ENCODE data around the gene WSCD2.

Gene WSCD2

GRCh38 chr12:108128221-108129016, 669 bp upstream of the WSCD2 start:
- H3K4me1 Mint-ChIP-seq = no peaks in the 10 kb centered on the region
- H3K9me3 Mint-ChIP-seq = no peaks in the 10 kb centered on the region
- CTCF ChIA-PET = no interaction called here
- no peak overlapping the region for H3K27ac Mint-ChIP-seq
- H3K27me3 Mint-ChIP-seq = peaks cover 56% of the 10 kb centered on the region
- no peak overlapping the region for H3K4me3 Mint-ChIP-seq
- no peak for DNase-seq
- H3K36me3 Mint-ChIP-seq = no peaks in the 10 kb centered on the region

GRCh38 chr12:108131035-108131434, 1.9 kb downstream of the WSCD2 start:
- CTCF ChIA-PET = no interaction called here
- Mint-ChIP-seq H3K4me3 (no peak overlapping the region), H3K27me3 (peaks cover 56% of the 10 kb centered on the region), H3K4me1 (no peaks in the 10 kb centered on the region), H3K27ac (no peak overlapping the region), H3K9me3 (no peaks in the 10 kb centered on the region), H3K36me3 (no peaks in the 10 kb centered on the region)
- no peak for DNase-seq

- H3K27me3 Mint-ChIP-seq = peaks cover 54% of the 10 kb centered on the region
- H3K9me3 Mint-ChIP-seq = no peaks in the 10 kb centered on the region
- CTCF ChIA-PET = no interaction called here
- no peak overlapping the region for H3K27ac Mint-ChIP-seq
- H3K36me3 Mint-ChIP-seq = no peaks in the 10 kb centered on the region
- no peak for DNase-seq
- no peak overlapping the region for H3K4me3 Mint-ChIP-seq
- H3K4me1 Mint-ChIP-seq = no peaks in the 10 kb centered on the region
These were observed 2.6 kb downstream of the WSCD2 start for GRCh38 chr12:108131657-108132126.

- Mint-ChIP-seq H3K4me3 (no peak overlapping the region), H3K27me3 (peaks cover 40% of the 10 kb centered on the region), H3K36me3 (no peaks in the 10 kb centered on the region), H3K27ac (no peak overlapping the region), H3K9me3 (no peaks in the 10 kb centered on the region), H3K4me1 (no peaks in the 10 kb centered on the region)
- no peak for DNase-seq
- CTCF ChIA-PET = no interaction called here
These were observed 4.4 kb downstream of the WSCD2 start for GRCh38 chr12:108133482-108133881.

GRCh38 chr12:108134744-108135143, 5.7 kb downstream of the WSCD2 start:
- H3K9me3 Mint-ChIP-seq = no peaks in the 10 kb centered on the region
- H3K36me3 Mint-ChIP-seq = no peaks in the 10 kb centered on the region
- no peak overlapping the region for H3K4me3 Mint-ChIP-seq
- no peak for DNase-seq
- CTCF ChIA-PET = no interaction called here
- H3K4me1 Mint-ChIP-seq = no peaks in the 10 kb centered on the region
- no peak overlapping the region for H3K27ac Mint-ChIP-seq
- H3K27me3 Mint-ChIP-seq = peaks cover 28% of the 10 kb centered on the region

- no peaks in the 10 kb centered on the region for H3K9me3 Mint-ChIP-seq
- H3K4me3 Mint-ChIP-seq = no peak overlapping the region
- peaks cover 19% of the 10 kb centered on the region for H3K27me3 Mint-ChIP-seq
- CTCF ChIA-PET = no interaction called here
- H3K36me3 Mint-ChIP-seq = no peaks in the 10 kb centered on the region
- DNase-seq = no peak
- no peak overlapping the region for H3K27ac Mint-ChIP-seq
- H3K4me1 Mint-ChIP-seq = no peaks in the 10 kb centered on the region
These were observed 6.5 kb downstream of the WSCD2 start for GRCh38 chr12:108135627-108136026.

- Mint-ChIP-seq H3K27ac (no peak overlapping the region), H3K9me3 (no peaks in the 10 kb centered on the region), H3K4me3 (no peak overlapping the region), H3K4me1 (no peaks in the 10 kb centered on the region), H3K36me3 (no peaks in the 10 kb centered on the region), H3K27me3 (peaks cover 8% of the 10 kb centered on the region)
- no peak for DNase-seq
- CTCF ChIA-PET = no interaction called here
These were observed 7.6 kb downstream of the WSCD2 start for GRCh38 chr12:108136697-108137096.

- H3K27me3 Mint-ChIP-seq = peaks cover 7% of the 10 kb centered on the region
- H3K27ac Mint-ChIP-seq = no peak overlapping the region
- H3K4me1 Mint-ChIP-seq = no peaks in the 10 kb centered on the region
- no peak overlapping the region for H3K4me3 Mint-ChIP-seq
- DNase-seq = no peak
- CTCF ChIA-PET = no interaction called here
- H3K36me3 Mint-ChIP-seq = no peaks in the 10 kb centered on the region
- H3K9me3 Mint-ChIP-seq = no peaks in the 10 kb centered on the region
These were observed 10.4 kb downstream of the WSCD2 start for GRCh38 chr12:108139454-108139853.

GRCh38 chr12:108140501-108140900, 11.4 kb downstream of the WSCD2 start:
- H3K36me3 Mint-ChIP-seq = no peaks in the 10 kb centered on the region
- H3K9me3 Mint-ChIP-seq = no peaks in the 10 kb centered on the region
- no peak overlapping the region for H3K27ac Mint-ChIP-seq
- CTCF ChIA-PET = no interaction called here
- no peak for DNase-seq
- H3K4me1 Mint-ChIP-seq = no peaks in the 10 kb centered on the region
- H3K4me3 Mint-ChIP-seq = no peak overlapping the region
- peaks cover 7% of the 10 kb centered on the region for H3K27me3 Mint-ChIP-seq

GRCh38 chr12:108141600-108142130, 12.6 kb downstream of the WSCD2 start:
- no peaks in the 10 kb centered on the region for H3K9me3 Mint-ChIP-seq
- no peak for DNase-seq
- H3K27ac Mint-ChIP-seq = no peak overlapping the region
- no peak overlapping the region for H3K4me3 Mint-ChIP-seq
- no peaks in the 10 kb centered on the region for H3K4me1 Mint-ChIP-seq
- CTCF ChIA-PET = interaction anchor here (0.8 kb wide), 1 partner anchor 13 kb away, joined by 3 read pairs; no protein-coding TSS in a partner anchor
- H3K27me3 Mint-ChIP-seq = peaks cover 4% of the 10 kb centered on the region
- H3K36me3 Mint-ChIP-seq = no peaks in the 10 kb centered on the region

- CTCF ChIA-PET = no interaction called here
- H3K27ac Mint-ChIP-seq = no peak overlapping the region
These were observed 14.1 kb downstream of the WSCD2 start for GRCh38 chr12:108143144-108143543.

GRCh38 chr12:108144080-108144479, 15.0 kb downstream of the WSCD2 start:
- Mint-ChIP-seq H3K36me3 (no peaks in the 10 kb centered on the region), H3K9me3 (no peaks in the 10 kb centered on the region), H3K4me3 (no peak overlapping the region), H3K27me3 (peaks cover 7% of the 10 kb centered on the region), H3K4me1 (no peaks in the 10 kb centered on the region), H3K27ac (no peak overlapping the region)
- no peak for DNase-seq
- CTCF ChIA-PET = no interaction called here

More at GRCh38 chr12:108143144-108143543, 14.1 kb downstream of the WSCD2 start:
- Mint-ChIP-seq H3K4me1 (no peaks in the 10 kb centered on the region), H3K36me3 (no peaks in the 10 kb centered on the region), H3K27me3 (peaks cover 7% of the 10 kb centered on the region), H3K9me3 (no peaks in the 10 kb centered on the region), H3K4me3 (no peak overlapping the region)
- no peak for DNase-seq

GRCh38 chr12:108145011-108145410, 15.9 kb downstream of the WSCD2 start:
- H3K9me3 Mint-ChIP-seq = no peaks in the 10 kb centered on the region
- no peaks in the 10 kb centered on the region for H3K36me3 Mint-ChIP-seq
- no peak overlapping the region for H3K4me3 Mint-ChIP-seq
- DNase-seq = no peak
- no peak overlapping the region for H3K27ac Mint-ChIP-seq
- H3K27me3 Mint-ChIP-seq = peaks cover 7% of the 10 kb centered on the region
- CTCF ChIA-PET = interaction anchor here (0.6 kb wide), 1 partner anchor 729 kb away, joined by 3 read pairs; no protein-coding TSS in a partner anchor
- H3K4me1 Mint-ChIP-seq = no peaks in the 10 kb centered on the region

GRCh38 chr12:108146035-108146893, 17.2 kb downstream of the WSCD2 start:
- no peaks in the 10 kb centered on the region for H3K36me3 Mint-ChIP-seq
- peaks cover 11% of the 10 kb centered on the region for H3K27me3 Mint-ChIP-seq
- no peaks in the 10 kb centered on the region for H3K4me1 Mint-ChIP-seq
- CTCF ChIA-PET = no interaction called here
- no peaks in the 10 kb centered on the region for H3K9me3 Mint-ChIP-seq
- no peak overlapping the region for H3K27ac Mint-ChIP-seq
- DNase-seq = no peak
- no peak overlapping the region for H3K4me3 Mint-ChIP-seq
